Measurements from ENCODE around the gene FAM228B.

Gene FAM228B

GRCh38 chr2:24203787-24204150 is 80.5 kb downstream of the FAM228B start:
- DNase-seq (ENCODE audit: low spot score): no peak

GRCh38 chr2:24204505-24204904 is 81.2 kb downstream of the FAM228B start:
- no peak for DNase-seq (ENCODE audit: low spot score)

GRCh38 chr2:24205131-24205530 is 81.9 kb downstream of the FAM228B start:
- DNase-seq (ENCODE audit: low spot score): no peak

- DNase-seq (ENCODE audit: low spot score): no peak
Measured at GRCh38 chr2:24206242-24206641, 83.0 kb downstream of the FAM228B start.

DNA sequence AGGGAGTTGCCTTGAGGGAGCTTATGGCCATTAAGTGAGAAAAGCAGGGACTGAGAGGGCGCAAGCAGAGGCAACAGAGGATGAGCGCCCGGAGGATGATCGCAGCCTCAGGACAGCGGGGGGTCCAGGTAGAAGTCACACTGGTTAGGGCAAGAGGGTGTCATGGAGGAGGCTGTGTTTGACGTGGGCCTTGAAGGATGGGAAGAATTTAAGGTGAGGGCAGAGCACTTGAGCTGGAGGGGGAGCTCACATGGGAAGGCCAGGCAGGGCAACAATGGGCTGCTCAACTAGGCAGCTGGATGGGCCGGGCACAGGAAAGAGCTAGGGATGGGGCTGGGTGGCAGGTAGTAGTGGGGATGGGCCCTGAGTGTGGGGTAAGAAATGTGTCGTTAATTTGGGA is 83.4 kb downstream of the FAM228B start:
- no peak for DNase-seq (ENCODE audit: low spot score)

DNA sequence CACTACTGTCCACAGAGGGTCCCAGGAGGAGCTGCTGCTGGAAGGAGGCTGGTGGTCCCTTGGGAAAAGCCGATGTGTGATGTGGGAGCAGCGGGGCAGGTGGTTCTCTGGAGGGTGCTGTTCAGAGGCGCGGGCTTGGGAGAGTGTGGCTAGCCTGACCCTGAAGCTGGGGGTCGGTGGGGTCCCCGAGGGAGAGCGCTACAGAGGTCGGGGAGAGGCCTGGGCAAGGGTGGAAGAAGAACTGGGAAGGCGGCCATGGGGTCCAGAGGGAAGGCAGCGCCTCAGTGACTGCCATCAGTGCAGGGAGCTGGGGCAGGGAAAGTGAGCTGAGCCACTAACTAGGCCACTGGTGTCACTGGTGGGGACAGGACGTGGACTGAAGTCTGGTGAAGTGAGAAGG is 84.1 kb downstream of the FAM228B start:
- DNase-seq (ENCODE audit: low spot score): no peak

- DNase-seq (ENCODE audit: low spot score): no peak
Measured at GRCh38 chr2:24208490-24208889, 85.2 kb downstream of the FAM228B start.

- DNase-seq (ENCODE audit: low spot score): no peak
Measured at GRCh38 chr2:24209389-24210105, 86.3 kb downstream of the FAM228B start.

DNA sequence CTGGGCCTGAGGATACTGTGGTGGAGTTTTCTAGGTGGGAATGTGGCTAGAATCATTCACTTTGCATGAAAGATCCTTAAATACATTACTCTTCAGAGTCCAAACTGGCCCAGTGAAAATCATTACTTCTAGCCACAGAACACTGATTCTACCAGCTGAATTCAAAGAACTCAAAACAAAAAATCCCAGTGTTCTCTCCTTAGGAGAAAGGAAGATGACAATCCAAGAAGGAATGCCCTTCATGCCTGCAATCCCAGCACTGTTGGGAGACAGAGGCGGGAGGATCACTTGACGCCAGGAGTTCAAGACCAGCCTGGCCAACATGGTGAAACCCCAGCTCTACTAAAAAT is 86.8 kb downstream of the FAM228B start:
- DNase-seq (ENCODE audit: low spot score): no peak

DNA sequence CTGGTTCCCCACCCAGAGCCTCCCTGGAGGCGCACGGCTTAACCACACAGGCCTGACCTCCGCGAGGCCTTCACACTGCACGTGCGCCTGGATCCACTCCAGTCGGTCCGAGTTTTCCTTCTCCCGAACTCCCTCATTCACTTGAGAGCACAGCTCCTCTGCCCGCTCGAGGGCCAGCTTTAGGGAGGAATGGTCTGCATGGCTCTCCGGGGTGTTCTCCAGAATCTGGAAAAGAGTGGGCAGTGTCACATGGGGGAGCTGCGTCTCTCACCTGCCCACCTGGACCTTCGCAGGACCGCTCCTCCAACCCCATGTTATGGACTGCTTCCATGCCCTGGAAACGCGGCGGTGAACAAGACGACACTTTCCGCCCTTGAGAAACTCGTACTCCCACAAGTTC is 87.5 kb downstream of the FAM228B start:
- no peak for DNase-seq (ENCODE audit: low spot score)

GRCh38 chr2:24211408-24211807 is 88.1 kb downstream of the FAM228B start:
- no peak for DNase-seq (ENCODE audit: low spot score)

- DNase-seq (ENCODE audit: low spot score): no peak
Measured at GRCh38 chr2:24214880-24215279, 91.6 kb downstream of the FAM228B start.
